GM21528 (cell line): Measurements from ENCODE around the gene RALB.

Experiments
- ATAC-seq: cut with Tn5 transposase; IDR thresholded peaks from one replicate; pipeline ENCODE4 v1.9.1; 2021; ENCODE audit warnings: mild to moderate bottlenecking, moderate library complexity; ENCODE audit not compliant: unreplicated experiment, low FRiP score

Gene RALB

DNA sequence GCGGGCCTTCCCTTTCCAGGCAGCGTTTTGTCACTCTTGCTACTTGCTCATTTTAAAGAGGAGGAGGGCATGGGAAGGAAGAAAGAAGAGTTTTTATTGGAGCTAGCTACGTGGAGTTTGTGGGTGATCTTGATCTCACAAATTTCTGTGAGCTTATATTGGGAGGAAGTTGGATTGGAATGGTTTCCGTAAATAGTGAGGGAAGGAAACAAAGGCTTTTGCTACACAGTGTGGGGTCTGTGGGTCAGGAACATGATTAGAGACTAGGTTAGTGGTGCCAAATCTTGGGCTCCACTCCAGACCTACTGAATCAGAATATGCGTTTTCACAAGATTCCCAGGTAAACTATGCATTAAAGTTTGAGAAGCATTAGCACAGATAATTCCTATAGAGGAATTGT, 8.1 kb downstream of the RALB start:
- no peak for ATAC-seq

DNA sequence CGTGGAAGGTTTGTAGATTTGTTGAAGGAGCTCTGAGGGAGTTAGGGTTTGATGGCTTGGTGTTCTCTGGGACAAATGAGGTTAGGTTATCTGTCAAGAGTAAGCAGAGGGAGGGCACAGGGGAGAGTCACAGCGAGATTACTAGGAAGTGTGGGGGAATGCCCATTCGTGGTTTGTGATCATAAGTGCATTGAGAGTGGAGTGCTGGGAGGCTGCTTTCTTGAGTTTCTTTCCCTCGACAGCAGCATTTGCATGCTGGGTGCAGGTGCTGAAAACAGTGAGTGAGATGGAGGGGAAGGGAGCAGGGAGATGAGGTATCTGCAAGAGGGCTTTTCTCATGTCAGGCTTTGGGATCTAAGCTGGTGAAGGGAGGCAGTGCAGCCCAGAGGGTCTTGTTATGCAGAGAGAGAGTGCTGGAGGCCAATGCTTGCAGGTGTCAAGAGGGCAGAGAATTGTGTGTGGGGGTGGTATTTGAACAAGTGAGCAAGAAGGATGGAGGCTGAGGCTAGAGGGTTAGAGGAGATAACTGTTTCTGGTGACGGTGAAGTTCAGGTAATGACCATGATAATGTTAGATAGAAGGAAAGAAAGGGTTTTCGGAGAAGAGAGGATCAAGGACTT, 8.8 kb downstream of the RALB start:
- peak; percentile 69 for ATAC-seq

DNA sequence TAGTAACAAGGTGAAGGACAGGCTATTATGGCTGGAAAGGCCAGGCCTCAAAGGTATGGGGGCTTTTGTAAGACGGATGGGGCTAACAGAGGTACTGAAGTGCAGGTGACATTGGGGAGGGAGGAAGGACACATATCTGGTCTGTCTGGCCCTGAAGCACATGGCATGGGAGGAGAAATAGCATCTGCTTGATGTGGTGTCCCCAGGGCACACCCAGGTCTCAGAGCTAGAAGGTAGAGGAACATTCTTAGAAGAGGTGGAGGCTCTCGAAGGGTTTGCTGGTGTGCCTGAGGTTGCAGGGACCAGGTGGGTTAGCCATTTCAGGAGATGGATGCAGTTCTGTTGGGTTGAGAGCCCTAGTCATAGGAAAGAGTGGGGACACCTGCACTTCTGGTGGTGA, 9.5 kb downstream of the RALB start:
- ATAC-seq, result no peak

DNA sequence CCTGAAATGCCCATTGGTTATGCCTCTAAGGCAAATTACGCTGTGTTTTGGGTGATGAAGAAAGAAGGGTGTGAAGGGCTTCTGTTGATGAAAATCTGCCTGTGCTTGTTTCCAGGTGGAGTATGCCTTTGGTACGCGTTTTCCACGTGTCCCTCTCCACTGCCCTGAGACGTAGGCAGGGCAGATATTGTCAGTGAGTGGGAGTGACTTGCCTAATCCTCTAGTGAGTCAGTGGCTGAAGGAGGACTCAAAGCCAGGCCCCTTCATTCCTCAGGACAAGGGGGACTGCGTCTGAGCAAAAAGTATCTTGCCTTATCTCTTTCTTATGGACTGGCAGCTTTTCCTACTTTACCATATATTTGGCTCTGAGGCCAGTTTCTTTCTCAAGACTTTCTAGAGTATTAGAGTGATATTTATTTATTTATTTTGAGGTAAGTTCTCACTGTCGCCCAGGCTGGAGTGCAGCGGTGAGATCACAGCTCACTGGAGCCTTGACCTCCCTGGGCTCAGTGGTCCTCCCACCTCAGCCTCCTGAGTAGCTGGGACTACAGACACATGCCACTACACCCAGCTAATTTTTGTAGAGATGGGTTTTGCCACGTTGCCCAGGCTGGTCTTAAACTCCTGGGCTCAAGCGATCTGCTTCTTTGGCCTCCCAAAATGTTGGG, 10.2 kb downstream of the RALB start:
- ATAC-seq, result no peak

DNA sequence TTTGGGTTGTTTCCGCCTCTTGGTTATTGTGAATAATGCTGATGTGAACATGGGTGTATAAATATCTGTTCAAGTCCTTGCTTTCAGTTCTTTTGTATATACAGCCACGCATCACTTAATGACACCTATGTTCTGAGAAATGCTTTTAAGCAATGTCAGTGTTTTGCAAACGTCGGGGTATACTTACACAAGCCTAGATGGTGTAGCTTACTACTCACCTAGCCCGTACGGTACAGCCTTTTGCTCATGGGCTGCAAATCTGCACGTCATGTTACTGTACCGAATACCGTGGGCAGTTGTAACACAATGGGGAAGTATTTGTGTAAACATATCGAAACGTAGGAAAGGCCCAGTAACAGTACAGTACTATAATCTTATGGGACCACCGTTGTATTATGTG, 12.4 kb downstream of the RALB start:
- no peak for ATAC-seq

DNA sequence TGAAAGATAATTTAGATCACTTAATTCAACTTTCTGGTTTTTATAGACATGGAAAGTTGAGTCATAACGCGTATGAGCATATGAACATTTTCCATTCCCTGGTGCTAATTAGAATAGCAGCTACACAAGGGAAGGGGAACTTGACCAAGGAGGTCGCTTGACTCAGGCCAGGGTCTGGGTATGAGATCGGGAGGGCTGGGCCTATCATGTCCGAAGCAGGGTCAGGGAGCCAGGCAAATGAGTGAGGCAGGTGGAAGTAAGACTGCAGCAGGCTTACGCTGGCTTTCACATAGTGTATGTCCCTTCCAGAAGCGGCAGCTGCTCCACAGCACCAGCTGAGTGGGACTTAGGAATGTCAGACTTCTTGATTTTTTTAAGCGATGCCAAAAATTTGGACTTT, 14.7 kb downstream of the RALB start:
- no peak for ATAC-seq

DNA sequence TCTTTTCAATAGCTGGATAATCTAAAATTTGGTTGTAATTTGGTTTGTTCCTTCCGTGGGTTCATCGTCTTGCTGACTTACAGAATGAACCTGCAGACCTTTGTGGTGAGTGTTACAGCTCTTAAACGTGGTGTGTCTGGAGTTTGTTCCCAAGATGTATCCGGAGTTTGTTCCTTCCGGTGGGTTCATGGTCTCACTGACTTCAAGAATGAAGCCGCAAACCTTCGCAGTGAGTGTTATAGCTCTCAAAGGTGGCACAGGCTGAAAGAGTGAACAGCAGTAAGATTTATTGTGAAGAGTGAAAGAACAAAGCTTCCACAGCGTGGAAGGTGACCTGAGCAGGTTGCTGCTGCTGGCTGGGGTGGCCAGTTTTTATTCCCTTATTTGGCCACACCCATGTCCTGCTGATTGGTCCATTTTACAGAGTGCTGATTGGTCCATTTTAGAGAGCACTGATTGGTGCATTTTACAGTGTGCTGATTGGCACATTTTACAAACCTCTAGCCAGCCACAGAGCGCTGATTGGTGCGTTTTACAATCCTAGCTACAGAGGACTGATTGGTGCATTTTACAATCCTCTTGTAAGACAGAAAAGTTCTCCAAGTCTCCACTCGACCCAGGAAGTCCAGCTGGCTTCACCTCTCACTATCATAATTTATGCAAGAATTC, 16.6 kb downstream of the RALB start:
- no peak for ATAC-seq

DNA sequence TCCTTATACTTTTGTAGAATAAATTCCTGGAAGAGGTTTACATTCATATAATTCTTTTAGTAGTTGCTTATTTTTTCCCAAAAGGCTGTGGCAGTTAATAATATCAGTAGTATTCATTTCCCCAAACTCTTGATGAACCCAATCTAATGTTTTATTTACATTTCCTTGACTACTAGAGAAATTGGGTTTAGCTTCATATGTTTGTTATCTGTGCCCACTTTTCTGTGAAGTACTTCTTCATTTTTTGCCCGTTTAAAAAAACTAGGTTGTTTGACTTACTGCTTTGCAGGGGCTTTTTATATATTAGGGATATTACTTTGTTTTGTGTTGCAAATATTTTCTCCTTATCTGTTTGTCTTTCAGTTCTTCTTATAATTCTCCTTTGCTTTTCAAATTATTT, 17.2 kb downstream of the RALB start:
- ATAC-seq, result no peak

DNA sequence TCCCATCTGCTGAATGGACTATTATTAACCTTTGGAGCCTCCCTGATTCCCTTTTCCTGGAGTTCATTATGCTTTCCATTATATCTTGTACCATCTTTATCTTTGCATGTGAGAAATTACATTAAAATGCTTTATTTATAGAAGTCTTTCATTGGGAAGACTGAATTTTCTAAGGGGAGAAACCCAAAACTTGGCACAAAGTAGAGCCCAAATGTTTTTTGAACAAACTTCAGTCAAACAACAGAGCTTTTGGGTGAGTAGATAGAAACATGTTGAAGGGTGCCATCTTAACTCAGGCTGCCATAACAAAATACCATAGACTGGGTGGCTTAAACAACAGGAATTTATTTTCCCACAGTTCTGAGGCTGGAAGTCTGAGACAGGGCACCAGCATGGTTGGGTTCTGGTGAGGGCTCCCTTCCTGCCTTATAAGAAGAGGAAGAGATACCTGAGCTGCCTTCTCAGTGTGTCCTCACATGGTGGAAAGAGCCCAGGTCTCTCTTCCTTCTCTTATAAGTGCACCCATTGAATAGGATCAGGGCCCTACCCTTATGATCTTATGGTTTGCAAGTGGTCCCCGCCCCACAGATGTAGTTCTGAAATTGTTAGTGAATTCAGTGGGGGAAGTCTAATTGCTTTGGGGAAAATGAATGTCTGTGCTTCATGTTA, 19.2 kb downstream of the RALB start:
- no peak for ATAC-seq

DNA sequence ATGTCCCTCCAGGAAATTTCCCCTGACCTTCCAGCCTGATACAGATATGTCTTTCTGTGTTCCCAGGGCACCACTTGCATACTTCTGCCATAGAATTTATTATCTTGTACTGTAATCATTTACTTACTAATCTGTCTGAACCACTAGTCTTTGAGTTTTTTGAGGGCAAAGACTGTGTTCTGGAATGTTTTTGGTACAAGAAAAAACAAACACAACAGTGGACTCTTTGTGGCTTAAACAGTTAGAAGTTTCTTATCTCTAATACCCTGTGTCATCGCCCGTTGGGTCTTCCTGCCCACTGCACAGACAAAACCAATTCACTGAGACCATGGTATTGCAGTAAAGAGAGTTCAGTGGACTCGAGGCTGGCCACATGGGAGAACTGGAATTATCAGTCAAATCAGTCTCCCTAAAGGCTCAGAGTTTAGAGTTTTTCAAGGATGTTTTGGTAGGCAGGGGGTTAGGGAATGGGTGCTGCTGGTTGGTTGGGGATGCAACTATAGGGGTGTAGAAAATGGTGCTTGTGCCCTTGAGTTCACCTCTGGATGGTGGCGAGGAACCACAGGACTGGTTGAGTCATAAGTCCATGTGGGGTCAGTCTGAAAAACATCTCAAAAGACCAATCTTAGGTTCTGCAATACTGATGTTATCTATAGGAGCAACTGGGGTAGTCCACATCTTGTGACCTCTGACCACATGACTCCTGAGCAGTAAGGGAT, 20.3 kb downstream of the RALB start:
- no peak for ATAC-seq

DNA sequence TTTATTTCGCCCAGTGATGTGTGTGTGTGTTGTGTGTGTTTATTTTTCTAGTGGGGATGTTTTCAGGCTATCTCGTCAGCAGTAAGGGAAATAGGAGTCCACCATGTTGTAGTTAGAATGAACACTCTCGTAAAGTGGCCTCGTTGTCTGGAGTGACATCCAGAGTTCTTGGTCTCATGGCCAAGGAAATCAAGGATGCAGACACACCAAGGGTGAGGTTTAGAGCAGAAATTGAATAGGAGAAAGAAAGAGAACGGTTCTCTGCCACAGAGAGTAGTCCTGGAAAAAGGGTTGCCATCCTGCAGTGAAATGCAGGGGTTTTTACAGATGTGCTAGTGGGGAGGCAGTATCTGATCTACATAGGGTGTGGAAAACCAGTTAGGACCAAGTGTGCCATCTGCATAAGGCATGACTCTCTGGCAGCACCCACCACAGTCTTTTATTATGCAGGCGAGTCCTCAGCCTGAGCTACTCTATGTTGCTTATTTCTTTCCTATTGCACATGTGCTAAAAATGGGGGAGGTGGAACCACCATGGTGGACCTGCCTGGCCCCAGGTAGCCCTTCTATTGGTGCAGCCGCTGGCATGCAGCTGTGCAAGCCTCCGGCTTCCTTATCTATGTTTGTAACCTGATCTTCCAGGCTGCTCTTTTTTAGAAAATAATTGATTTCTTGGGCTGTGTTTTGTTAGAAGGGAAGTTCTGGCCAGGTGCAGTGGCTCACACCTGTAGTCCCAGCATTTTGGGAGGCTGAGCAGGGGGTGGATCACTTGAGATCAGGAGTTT, 23.2 kb downstream of the RALB start:
- ATAC-seq, result no peak

DNA sequence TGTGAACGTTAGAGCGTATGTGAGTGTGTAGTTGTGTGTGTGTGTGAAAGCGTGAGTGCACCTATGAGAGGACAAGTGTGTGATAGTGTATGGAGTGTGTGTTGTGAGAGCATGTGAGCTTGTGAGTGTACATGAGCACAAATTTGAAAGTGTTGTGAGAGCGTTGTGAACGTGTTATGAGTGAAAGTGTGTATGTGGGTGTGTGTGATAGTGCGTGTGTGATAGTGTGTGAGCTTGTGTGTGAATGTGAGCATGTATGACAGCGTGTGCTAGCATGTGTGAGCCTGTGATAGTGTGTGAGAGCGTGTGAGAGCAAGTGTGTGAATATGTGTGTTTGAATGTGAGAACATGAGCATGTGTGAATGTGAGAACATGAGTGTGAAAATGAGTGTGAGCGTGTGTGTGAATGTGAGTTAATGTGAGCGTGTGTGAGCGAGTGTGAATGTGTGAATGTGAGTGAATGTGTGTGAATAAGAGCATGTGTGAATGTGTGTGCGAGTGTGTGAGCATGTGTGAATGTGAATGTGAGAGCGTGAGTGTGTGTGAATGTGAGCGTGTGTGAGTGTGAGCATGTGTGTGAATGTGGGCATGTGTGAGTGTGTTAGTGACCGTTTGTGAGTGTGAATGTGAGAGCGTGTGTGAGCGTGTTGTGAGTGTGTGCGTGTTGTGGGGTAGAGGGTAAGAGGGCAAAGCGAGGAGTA, 25.0 kb downstream of the RALB start:
- ATAC-seq, result no peak

DNA sequence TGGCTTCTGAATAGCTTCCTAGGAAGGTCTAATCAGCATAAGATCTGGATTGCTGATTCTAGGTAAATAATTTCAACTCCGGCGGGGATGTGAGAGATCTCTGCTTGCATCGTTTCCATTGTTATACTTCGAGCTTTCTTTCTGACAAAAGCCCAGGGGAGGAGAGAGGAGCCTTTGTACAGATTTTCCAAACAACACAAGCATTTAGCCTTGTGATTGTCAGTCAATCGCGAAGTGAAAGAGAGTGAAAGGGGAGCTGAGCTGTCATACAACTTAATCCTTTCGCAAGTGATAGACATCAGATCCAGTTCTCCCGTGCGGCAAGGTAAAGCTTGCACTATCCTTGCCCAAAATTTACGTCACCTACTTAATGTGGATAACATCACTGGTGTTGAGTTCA, 26.2 kb downstream of the RALB start:
- no peak for ATAC-seq

DNA sequence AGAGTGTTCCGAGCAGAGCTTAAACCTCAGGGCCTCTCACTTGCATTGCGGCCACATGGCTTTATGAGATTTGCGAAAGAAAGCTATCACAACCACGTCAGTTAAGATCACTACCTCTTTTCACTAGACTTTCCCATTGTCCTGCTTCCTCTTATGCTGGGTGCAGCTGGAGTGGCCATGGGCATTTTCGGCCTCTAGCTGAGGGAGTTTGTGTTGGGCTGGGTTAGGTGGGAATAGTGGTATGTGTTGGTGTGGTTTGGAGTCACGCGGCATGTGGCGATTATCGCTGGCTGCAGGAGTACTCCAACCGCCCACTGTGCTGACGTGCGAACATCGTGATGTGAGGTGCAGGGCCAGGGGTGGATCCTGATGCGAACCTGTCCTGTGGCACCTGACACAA, 27.1 kb downstream of the RALB start:
- no peak for ATAC-seq

DNA sequence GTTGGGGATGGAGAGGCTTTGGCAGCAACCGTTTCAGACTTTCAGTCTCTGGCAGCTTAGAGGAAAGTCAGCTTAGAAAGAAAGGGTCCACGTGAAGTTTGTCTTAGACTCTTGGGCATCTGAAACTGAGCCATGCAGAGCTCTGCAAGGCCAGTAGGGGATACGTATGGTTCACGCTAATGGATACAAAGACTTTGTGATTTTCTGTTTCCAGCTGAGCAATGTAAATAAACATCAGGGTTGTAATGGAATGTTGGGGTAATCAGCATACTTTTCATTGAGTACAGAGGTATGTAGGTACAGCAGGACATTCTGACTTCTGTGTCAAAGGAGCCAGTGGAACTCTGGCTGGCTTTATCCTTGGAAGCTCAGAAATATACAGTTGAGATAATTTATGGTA, 31.0 kb downstream of the RALB start:
- no peak for ATAC-seq

DNA sequence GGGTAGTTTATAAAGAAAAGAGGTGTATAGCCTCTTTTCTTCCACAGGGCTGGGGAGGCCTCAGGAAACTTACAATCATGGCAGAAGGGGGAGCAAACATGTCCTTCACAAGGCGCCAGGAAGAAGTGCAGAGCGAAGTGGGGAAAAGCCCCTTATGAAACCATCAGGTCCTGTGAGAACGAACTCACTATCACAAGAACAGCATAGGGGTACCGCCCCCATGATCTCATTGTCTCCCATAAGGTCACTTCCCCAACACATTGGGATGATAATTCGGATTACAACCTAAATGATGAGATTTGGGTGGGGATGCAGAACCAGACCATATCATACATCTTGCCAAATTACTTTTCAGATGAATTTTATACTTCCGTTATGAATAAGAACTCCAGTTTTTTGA, 32.4 kb downstream of the RALB start:
- no peak for ATAC-seq

DNA sequence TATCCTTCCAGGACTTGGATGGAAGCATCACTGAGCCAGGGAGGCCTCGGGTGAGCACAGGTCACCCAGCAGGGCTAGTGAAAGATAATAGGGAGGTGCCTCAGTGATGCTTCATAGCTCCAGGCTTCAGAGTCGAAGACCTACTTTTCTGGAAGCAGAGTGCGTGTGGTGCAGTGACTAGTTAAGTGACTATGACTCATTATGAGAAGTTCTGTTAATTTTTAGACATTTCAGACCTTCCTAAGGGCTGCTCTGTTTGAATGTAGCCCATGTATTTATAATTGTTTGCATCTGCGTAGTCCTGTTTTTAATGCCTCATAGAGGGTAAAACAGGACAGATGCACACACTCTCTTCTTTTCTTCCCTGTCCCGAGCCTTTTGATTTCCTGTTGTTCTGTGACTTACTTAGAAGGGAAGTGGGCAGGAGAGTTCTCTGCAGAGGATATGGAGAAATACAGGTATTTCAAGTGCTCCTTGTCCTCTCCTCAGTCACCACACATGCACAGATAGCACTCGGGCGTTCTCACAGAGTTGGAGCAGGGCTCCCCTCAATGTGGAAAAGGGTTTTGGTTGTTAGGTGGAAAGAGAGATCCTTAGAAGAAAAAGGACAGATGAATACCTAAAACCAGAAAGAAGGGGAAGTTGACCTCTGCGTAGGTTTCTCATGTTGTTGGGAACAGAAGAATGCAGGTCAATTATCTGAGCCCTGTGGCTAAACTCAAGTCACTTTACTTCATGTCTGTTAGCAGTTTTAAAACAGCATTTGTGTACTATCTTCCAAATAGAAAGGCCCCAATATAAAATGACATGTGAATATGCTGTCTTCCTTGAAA, 34.7 kb downstream of the RALB start:
- peak; percentile 98 for ATAC-seq

DNA sequence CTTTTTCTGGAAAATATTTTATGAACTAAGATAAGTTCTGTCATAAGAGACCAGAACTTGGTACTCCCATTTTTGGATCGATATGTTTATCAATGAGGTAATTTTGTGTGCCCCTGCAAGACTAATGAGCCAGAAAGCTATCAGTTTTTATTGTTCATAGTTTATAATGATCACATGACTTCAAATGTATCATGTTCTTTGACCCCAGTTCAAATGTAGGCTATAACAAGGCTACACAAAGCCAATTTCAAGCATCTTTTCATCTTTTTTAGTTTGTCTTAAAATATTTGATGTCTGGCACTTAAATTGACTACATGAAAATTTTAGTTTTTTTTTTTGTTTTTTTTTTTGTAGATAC, 35.3 kb downstream of the RALB start:
- ATAC-seq, result no peak
